Stomach (tissue), 9 donors: Measurements from ENCODE around the gene TMEM181. TPM values are rescaled to one million over a fixed set of nuclear protein-coding genes. Genes with fewer than 3 reads are reported as not detected.

Experiments
- DNase-seq, 2 donors: peaks; one replicate each; pipeline versions ENCODE4 v3.0.0 to v3.0.0-alpha.2; 2013 to 2019
- H3K27ac ChIP-seq, 5 donors: fragments of 200-600 bp in 4 of 5; sonication (generic) in 4 of 5; one replicate each; pipeline ENCODE4 v1.5.1; 2013 to 2019; ENCODE audit warnings: mild to moderate bottlenecking in 1 of 5, moderate library complexity in 1 of 5
- H3K27me3 ChIP-seq, 3 donors: fragments of 200-600 bp; sonication (generic); one replicate each; pipeline ENCODE4 v1.5.1; 2017 to 2019; ENCODE audit warnings: mixed run types in 1 of 3
- H3K36me3 ChIP-seq, 4 donors: fragments of 200-600 bp; sonication (generic); 1 replicate in 3 of 4; 2 replicates in 1 of 4; pipeline ENCODE4 v1.5.1; 2016 to 2019
- H3K4me1 ChIP-seq, 4 donors: fragments of 200-600 bp; sonication (generic); one replicate each; pipeline ENCODE4 v1.5.1; 2016 to 2019
- H3K4me3 ChIP-seq, 4 donors: fragments of 200-600 bp; sonication (generic) in 3 of 4; one replicate each; pipeline ENCODE4 v1.5.1; 2016 to 2019; ENCODE audit warnings: mild to moderate bottlenecking in 1 of 4
- H3K9me3 ChIP-seq, 4 donors: fragments of 200-600 bp; sonication (generic); one replicate each; pipeline ENCODE4 v1.5.1; 2016 to 2019
- CTCF ChIP-seq, 7 experiments: fragments of 450-650 bp in 4 of 7; fragments of 200-600 bp in 3 of 7; sonication (generic) in 3 of 7; IDR thresholded peaks; one replicate each; pipeline ENCODE4 v1.5.1; 2016 to 2019; ENCODE audit warnings: antibody characterized with exemption in 7 of 7, control low read depth in 2 of 7, mild to moderate bottlenecking in 1 of 7
- EP300 ChIP-seq: sonication (generic); formaldehyde crosslinking; IDR thresholded peaks from one replicate; pipeline ENCODE4 v1.6.1; 2017; ENCODE audit warnings: antibody characterized with exemption
- POLR2A ChIP-seq, 4 donors: fragments of 450-650 bp; IDR thresholded peaks; one replicate each; pipeline ENCODE4 v1.6.1; 2016; ENCODE audit warnings: antibody characterized with exemption in 4 of 4, control low read depth in 2 of 4, mild to moderate bottlenecking in 1 of 4, moderate library complexity in 1 of 4
- POLR2AphosphoS5 ChIP-seq, 3 donors: sonication (generic); formaldehyde crosslinking; IDR thresholded peaks; one replicate each; pipeline ENCODE4 v1.6.1; 2016; ENCODE audit warnings: antibody characterized with exemption in 3 of 3
- WGBS, 5 donors: extraction: QIAGEN DNeasy Blood & Tissue Kit in 3 of 5; methylation state at CpG; one replicate each; pipeline versions ENCODE4 v1.1.5 to v1.1.7; 2013 to 2018; 5-methylcytosine and 5-hydroxymethylcytosine counted together
- intact Hi-C: fragments of 100-400 bp; cut with DNase I; formaldehyde crosslinking; loops from one replicate; pipeline ENCODE4 v1.15.1; 2023; ENCODE audit warnings: low total_unique reads
- polyA plus RNA-seq, 3 donors: library from polyadenylated mRNA; stranded (reverse); fragments of 200-250 nt; gene quantifications; one replicate each; pipeline ENCODE4 v1.2.3, GENCODE V29; 2013
- total RNA-seq, 5 donors: library from RNA; depleted of rRNA; stranded (reverse); fragments of >200 nt; gene quantifications; one replicate each; pipeline versions ENCODE4 v1.1.0 to v1.2.3, GENCODE V29; 2014 to 2016
- donor health status: healthy with polysubstance abuse.
- donor health status: Bipolar disorder and iron deficiency.
- donor health status: healthy.

Gene TMEM181
- total and polyA plus RNA-seq, 8 donors: 2.9 to 62.2 (median 15.0) TPM

GRCh38 chr6:158539413-158539812 lies 20.5 kb upstream of the TMEM181 start:
- intact Hi-C loops: no loop called here
- no peak for DNase-seq
- H3K9me3 ChIP-seq: no peaks in the 10 kb centered on the region
- H3K27me3 ChIP-seq: peaks cover 0 to 61% (median 24%) of the 10 kb centered on the region in 3 donors
- no peak overlapping the region for H3K4me3 ChIP-seq
- H3K4me1 ChIP-seq: peaks cover 15 to 24% (median 20%) of the 10 kb centered on the region in 4 donors
- no peak overlapping the region for H3K27ac ChIP-seq
- 60 to 70% (median 68%) methylated on average over 7 of the region's 7 CpGs for WGBS, 5 donors
- no peak for TF ChIP-seq EP300
- TF ChIP-seq POLR2A (IDR thresholded peaks at IDR 0.05): no peak
- H3K36me3 ChIP-seq: no peaks in the 10 kb centered on the region

DNA sequence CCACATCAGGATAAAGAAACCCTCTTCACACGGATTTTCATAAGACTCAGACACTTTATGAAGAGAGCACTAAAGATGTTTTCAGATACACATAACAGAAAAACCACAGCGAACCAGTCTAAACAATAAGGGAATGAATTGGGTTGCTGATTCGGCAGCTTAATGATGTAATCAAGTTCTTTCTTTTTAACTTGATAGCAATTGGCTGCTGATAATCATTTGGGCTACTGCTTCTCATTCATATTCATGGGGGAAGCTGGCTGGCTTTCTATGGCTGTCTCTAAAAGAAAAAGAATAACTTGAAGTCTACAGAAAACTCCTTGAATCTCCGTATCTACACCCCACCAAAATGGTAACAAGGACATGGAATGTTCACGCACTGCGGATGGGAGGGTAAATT lies 20.0 kb upstream of the TMEM181 start:
- Histone ChIP-seq H3K4me3 (no peak overlapping the region), H3K4me1 (peaks cover 15 to 24% (median 21%) of the 10 kb centered on the region in 4 donors), H3K9me3 (no peaks in the 10 kb centered on the region), H3K27ac (no peak overlapping the region), H3K27me3 (peaks cover 0 to 56% (median 24%) of the 10 kb centered on the region in 3 donors), H3K36me3 (no peaks in the 10 kb centered on the region)
- 80 to 90% (median 88%) methylated on average over 6 of the region's 6 CpGs for WGBS, 5 donors
- intact Hi-C loops: no loop called here
- no peak for DNase-seq
- TF ChIP-seq POLR2A (IDR thresholded peaks at IDR 0.05) (no peak), CTCF (IDR thresholded peaks at IDR 0.05) (no peak), POLR2AphosphoS5 (IDR thresholded peaks at IDR 0.05) (no peak), EP300 (no peak)

- WGBS, 5 donors: 75 to 81% (median 78%) methylated on average over 12 of the region's 12 CpGs
- H3K4me1 ChIP-seq: peaks cover 5 to 15% (median 11%) of the 10 kb centered on the region in 4 donors
These were observed 16.2 kb upstream of the TMEM181 start for GRCh38 chr6:158543606-158544185.

GRCh38 chr6:158544428-158544827 lies 15.5 kb upstream of the TMEM181 start:
- no peaks in the 10 kb centered on the region for H3K36me3 ChIP-seq
- peaks cover 5 to 15% (median 11%) of the 10 kb centered on the region in 4 donors for H3K4me1 ChIP-seq
- no peaks in the 10 kb centered on the region for H3K9me3 ChIP-seq
- H3K4me3 ChIP-seq: no peak overlapping the region
- H3K27ac ChIP-seq: no peak overlapping the region
- intact Hi-C loops: no loop called here
- 87 to 97% (median 88%) methylated on average over 12 of the region's 12 CpGs for WGBS, 5 donors
- DNase-seq: no peak
- no peak for TF ChIP-seq POLR2A (IDR thresholded peaks at IDR 0.05)
- TF ChIP-seq CTCF (IDR thresholded peaks at IDR 0.05): no peak
- no peak for TF ChIP-seq POLR2AphosphoS5 (IDR thresholded peaks at IDR 0.05)
- TF ChIP-seq EP300: no peak
- peaks cover 0 to 22% (median 0%) of the 10 kb centered on the region in 3 donors for H3K27me3 ChIP-seq

More at GRCh38 chr6:158543606-158544185, 16.2 kb upstream of the TMEM181 start:
- intact Hi-C loops: no loop called here
- no peak overlapping the region for H3K27ac ChIP-seq
- no peak for DNase-seq
- peaks cover 0 to 30% (median 0%) of the 10 kb centered on the region in 3 donors for H3K27me3 ChIP-seq
- H3K4me3 ChIP-seq: no peak overlapping the region
- no peak for TF ChIP-seq EP300
- TF ChIP-seq CTCF (IDR thresholded peaks at IDR 0.05): no peak
- TF ChIP-seq POLR2AphosphoS5 (IDR thresholded peaks at IDR 0.05): no peak
- TF ChIP-seq POLR2A (IDR thresholded peaks at IDR 0.05): no peak
- H3K36me3 ChIP-seq: no peaks in the 10 kb centered on the region
- no peaks in the 10 kb centered on the region for H3K9me3 ChIP-seq
